ENCODE data around the gene C16orf54. TPM values are rescaled to one million over a fixed set of nuclear protein-coding genes. Genes with fewer than 3 reads are reported as not detected.
"Not testable (repeated sequence)": the region's sequence is repeated elsewhere in the genome, so short reads cannot be mapped to it uniquely, and the experiment has no call there.

C16orf54 gene
- total RNA-seq, 1 donor from 2014 or later, result not detected

DNA sequence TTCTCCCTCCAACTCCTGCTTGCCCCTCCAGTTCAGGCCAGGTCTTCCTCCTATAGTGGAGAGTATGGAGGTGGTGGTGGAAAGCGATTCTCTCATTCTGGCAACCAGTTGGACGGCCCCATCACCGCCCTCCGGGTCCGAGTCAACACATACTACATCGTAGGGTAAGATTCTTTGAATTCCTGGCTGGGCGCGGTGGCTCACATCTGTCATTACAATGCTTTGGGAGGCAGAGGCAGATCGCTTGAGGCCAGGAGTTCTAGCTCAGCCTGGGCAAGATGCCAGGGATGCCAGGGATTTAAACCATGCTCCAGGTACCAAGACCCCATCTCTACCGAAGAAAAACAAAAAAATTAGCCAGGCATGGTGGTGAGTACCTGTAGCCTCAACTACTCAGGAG is 33.7 kb upstream of the C16orf54 start:
- Mint-ChIP-seq H3K27ac (ENCODE audit: unreplicated experiment) (no peak overlapping the region), H3K4me3 (ENCODE audit: unreplicated experiment) (no peak overlapping the region), H3K27me3 (ENCODE audit: unreplicated experiment) (peaks cover 13% of the 10 kb centered on the region), H3K9me3 (ENCODE audit: unreplicated experiment) (no peaks in the 10 kb centered on the region), H3K4me1 (ENCODE audit: unreplicated experiment) (peaks cover 6% of the 10 kb centered on the region), H3K36me3 (ENCODE audit: unreplicated experiment) (no peaks in the 10 kb centered on the region)
- TF ChIP-seq, protein P1, sequence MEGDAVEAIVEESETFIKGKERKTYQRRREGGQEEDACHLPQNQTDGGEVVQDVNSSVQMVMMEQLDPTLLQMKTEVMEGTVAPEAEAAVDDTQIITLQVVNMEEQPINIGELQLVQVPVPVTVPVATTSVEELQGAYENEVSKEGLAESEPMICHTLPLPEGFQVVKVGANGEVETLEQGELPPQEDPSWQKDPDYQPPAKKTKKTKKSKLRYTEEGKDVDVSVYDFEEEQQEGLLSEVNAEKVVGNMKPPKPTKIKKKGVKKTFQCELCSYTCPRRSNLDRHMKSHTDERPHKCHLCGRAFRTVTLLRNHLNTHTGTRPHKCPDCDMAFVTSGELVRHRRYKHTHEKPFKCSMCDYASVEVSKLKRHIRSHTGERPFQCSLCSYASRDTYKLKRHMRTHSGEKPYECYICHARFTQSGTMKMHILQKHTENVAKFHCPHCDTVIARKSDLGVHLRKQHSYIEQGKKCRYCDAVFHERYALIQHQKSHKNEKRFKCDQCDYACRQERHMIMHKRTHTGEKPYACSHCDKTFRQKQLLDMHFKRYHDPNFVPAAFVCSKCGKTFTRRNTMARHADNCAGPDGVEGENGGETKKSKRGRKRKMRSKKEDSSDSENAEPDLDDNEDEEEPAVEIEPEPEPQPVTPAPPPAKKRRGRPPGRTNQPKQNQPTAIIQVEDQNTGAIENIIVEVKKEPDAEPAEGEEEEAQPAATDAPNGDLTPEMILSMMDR (IDR thresholded peaks at IDR 0.05), result no peak
- DNase-seq (ENCODE audit: extremely low spot score, unreplicated experiment), result no peak

DNA sequence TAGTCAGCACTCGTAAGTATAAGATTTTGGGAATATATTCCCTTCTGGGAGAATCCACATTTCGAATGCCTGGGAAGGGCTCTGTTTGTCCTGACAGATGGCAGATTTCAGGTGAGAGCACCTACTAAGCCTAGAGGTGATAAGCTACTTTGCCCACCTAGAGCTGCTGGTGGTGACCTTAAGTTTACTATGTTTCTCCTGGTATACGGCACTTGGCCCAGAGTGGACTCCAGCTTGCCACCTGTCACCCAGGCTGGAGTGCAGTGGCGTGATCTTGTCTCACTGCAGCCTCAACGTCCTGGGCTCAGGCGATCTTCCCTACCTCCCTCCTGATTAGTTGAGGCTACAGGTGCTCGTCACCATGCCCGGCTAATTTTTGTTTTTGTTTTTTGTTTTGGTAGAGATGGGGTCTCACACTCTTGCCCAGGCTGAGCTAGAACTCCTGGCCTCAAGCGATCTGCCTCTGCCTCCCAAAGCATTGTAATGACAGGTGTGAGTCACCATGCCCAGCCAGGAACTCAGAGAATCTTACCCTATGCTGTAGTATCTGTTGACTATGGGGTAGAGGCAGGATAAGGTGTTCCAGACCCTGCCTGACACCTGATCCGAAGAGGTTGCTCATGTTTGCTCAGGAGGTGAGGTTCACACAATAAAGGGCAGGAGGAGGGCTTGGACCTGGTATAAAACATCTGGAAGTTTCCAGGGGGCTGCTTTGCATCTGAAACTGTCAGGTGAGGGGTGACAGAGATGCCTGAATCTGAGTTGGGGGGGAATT is 32.0 kb upstream of the C16orf54 start, which contains the start of gene ZG16:
Gene ZG16, plus strand, starts transcription at position 681 of the 775 bp plus-strand sequence. CDS start 1,011 bp downstream, outside the sequence.
- Mint-ChIP-seq H3K4me1 (ENCODE audit: unreplicated experiment) (peaks cover 6% of the 10 kb centered on the region), H3K9me3 (ENCODE audit: unreplicated experiment) (no peaks in the 10 kb centered on the region), H3K27ac (ENCODE audit: unreplicated experiment) (no peak within 1 kb of the TSS), H3K36me3 (ENCODE audit: unreplicated experiment) (no peaks in the 10 kb centered on the region), H3K4me3 (ENCODE audit: unreplicated experiment) (no peak within 1 kb of the TSS), H3K27me3 (ENCODE audit: unreplicated experiment) (peaks cover 16% of the 10 kb centered on the region)
- DNase-seq (ENCODE audit: extremely low spot score, unreplicated experiment), result no peak
- TF ChIP-seq, protein P1 (IDR thresholded peaks at IDR 0.05), result no peak

DNA sequence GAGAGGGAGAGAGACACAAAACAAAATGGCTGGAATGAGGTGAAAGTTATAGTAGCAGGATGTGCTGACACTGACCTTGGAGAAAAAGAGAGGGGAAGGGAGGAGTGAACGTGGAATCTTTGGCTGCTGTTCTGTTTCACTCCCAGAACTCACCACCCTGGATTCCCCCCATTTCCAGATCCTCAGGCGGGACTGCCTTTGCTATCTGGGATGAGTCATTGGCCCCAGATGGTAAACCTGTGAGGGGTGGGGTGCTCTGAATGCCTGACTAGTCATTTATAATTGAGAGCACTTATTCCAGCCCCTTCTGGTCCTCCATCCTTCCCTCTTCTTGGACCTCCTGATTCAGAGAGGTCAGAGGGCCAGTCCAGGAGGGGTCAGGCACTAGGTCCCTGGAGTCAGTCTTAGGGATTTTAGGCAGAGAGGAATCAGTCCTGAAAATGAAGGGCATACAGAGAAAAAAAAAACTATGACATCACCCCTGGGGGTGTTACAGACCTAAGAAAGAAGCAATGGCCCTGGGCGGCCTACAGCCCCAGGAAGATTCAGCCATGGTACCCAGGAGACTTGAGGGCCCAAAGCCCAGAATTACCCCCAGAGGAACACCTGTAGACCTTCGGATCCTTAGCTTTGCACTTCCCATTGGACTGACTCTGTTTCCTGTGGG is 30.1 kb upstream of the C16orf54 start:
- no peak overlapping the region for H3K27ac Mint-ChIP-seq (ENCODE audit: unreplicated experiment)
- H3K4me1 Mint-ChIP-seq (ENCODE audit: unreplicated experiment), result peaks cover 6% of the 10 kb centered on the region
- no peak for DNase-seq (ENCODE audit: extremely low spot score, unreplicated experiment)
- TF ChIP-seq, protein P1 (IDR thresholded peaks at IDR 0.05), result no peak
- no peaks in the 10 kb centered on the region for H3K36me3 Mint-ChIP-seq (ENCODE audit: unreplicated experiment)
- H3K9me3 Mint-ChIP-seq (ENCODE audit: unreplicated experiment), result no peaks in the 10 kb centered on the region
- no peak overlapping the region for H3K4me3 Mint-ChIP-seq (ENCODE audit: unreplicated experiment)
- H3K27me3 Mint-ChIP-seq (ENCODE audit: unreplicated experiment), result peaks cover 12% of the 10 kb centered on the region

DNA sequence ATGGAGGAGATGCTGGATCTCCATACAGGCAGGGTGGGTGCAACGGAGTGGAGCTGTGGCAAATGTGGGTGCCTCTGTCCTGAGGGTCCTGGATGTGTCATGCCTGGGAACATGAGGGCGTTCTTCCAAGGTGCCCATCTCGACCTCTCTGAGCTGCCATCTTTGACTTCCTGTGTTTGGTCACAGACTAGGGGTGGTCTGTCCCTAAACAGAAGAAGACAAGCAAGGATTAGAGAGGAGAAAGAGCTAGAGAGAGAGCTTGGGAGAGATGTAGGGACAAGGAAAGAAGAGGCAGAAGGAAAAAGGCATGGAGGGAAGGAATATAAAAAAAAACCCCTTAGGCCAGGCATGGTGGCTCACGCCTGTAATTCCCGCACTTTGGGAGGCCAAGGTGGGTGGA is 28.9 kb upstream of the C16orf54 start:
- DNase-seq (ENCODE audit: extremely low spot score, unreplicated experiment), result no peak
- Mint-ChIP-seq H3K27ac (ENCODE audit: unreplicated experiment) (no peak overlapping the region), H3K27me3 (ENCODE audit: unreplicated experiment) (peaks cover 11% of the 10 kb centered on the region), H3K36me3 (ENCODE audit: unreplicated experiment) (no peaks in the 10 kb centered on the region), H3K4me3 (ENCODE audit: unreplicated experiment) (no peak overlapping the region), H3K9me3 (ENCODE audit: unreplicated experiment) (no peaks in the 10 kb centered on the region), H3K4me1 (ENCODE audit: unreplicated experiment) (peaks cover 6% of the 10 kb centered on the region)
- TF ChIP-seq, protein P1 (IDR thresholded peaks at IDR 0.05), result no peak

DNA sequence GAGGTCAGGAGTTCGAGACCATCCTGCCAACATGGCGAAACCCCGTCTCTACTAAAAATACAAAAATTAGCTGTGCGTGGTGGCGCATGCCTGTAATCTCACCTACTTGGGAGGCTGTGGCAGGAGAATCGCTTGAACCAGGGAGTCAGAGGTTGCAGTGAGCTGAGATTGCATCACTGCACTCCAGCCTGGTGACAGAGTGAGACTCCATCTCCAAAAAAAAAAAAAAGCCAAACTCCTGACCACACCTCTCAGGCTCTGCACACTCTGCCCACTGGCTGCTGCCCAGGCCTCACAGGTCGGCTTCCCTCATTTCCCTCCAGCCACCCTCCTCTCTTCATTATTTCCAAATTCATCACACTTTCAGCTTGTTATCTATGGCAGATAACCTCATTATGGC is 26.5 kb upstream of the C16orf54 start:
- not testable (repeated sequence) for H3K4me3 Mint-ChIP-seq (ENCODE audit: unreplicated experiment); H3K4me1 Mint-ChIP-seq (ENCODE audit: unreplicated experiment); DNase-seq (ENCODE audit: extremely low spot score, unreplicated experiment); H3K36me3 Mint-ChIP-seq (ENCODE audit: unreplicated experiment); H3K9me3 Mint-ChIP-seq (ENCODE audit: unreplicated experiment); H3K27ac Mint-ChIP-seq (ENCODE audit: unreplicated experiment); H3K27me3 Mint-ChIP-seq (ENCODE audit: unreplicated experiment)

Data from osteocyte (in vitro differentiated cells).